Spleen (tissue), 7 donors: ENCODE measurements around the gene KCNJ5.

Experiments
- CTCF ChIP-seq, 11 experiments: fragments of 200-600 bp in 7 of 11; fragments of 450-650 bp in 4 of 11; sonication (generic) in 4 of 11; IDR thresholded peaks in 8 of 11; conservative IDR thresholded peaks in 3 of 11; 1 replicate in 7 of 11; 2 replicates in 4 of 11; pipeline versions ENCODE4 v1.4.0 to v1.8.0; 2016 to 2021; ENCODE audit warnings: antibody characterized with exemption in 11 of 11, inconsistent platforms in 4 of 11, mild to moderate bottlenecking in 1 of 11
- POLR2A ChIP-seq, 3 donors: fragments of 450-650 bp; IDR thresholded peaks; one replicate each; pipeline ENCODE4 v1.5.1; 2017; ENCODE audit warnings: antibody characterized with exemption in 3 of 3, mild to moderate bottlenecking in 1 of 3
- POLR2AphosphoS5 ChIP-seq, 3 donors: sonication (generic); formaldehyde crosslinking; IDR thresholded peaks; one replicate each; pipeline ENCODE4 v1.5.1; 2017; ENCODE audit warnings: antibody characterized with exemption in 3 of 3
- donor health status: DM: no; HTN: no; CAD: no; lungs with moderate emphysema.
- donor health status: DM: no; HTN: no; CAD: no.
- donor health status: DM: no; HTN: no; CAD: no.

- peak in 7 of 11 experiments; percentile 9 to 60 (median 57) for TF ChIP-seq CTCF (IDR thresholded peaks at IDR 0.05 in 8 of 11, conservative IDR thresholded peaks at IDR 0.05 in 3 of 11)
- TF ChIP-seq POLR2AphosphoS5 (IDR thresholded peaks at IDR 0.05): no peak
- no peak for TF ChIP-seq POLR2A (IDR thresholded peaks at IDR 0.05)
These were observed 14.4 kb downstream of the KCNJ5 start for GRCh38 chr11:128905345-128906184.
